Calu3 (cell line): Measurements from ENCODE around the gene LAMB4. TPM values are rescaled to one million over a fixed set of nuclear protein-coding genes. Genes with fewer than 3 reads are reported as not detected.

ENCODE experiments used
- BruUV-seq: library from RNA; stranded (reverse); fragments of 400-500 nt; replicated peaks from 2 replicates; lab custom pipeline; 2021; lab: Mats Ljungman, UMichigan
- CTCF ChIA-PET: fragments of 300-600 bp; sonication (Branson Sonifier 250); formaldehyde crosslinking; loops from one replicate; lab custom pipeline; 2022; ENCODE audit warnings: antibody characterized with exemption; lab: Charles Lee
- DNase-seq: peaks from one replicate; pipeline ENCODE4 v3.0.0; 2022
- H3K27ac Mint-ChIP-seq: one replicate; pipeline ENCODE4 v1.8.0; 2022; ENCODE audit warnings: mixed read lengths; ENCODE audit not compliant: unreplicated experiment
- H3K27me3 Mint-ChIP-seq: one replicate; pipeline ENCODE4 v1.8.0; 2022; ENCODE audit warnings: mixed read lengths; ENCODE audit not compliant: unreplicated experiment
- H3K36me3 Mint-ChIP-seq: one replicate; pipeline ENCODE4 v1.8.0; 2022; ENCODE audit warnings: mild to moderate bottlenecking, moderate library complexity, mixed read lengths; ENCODE audit not compliant: insufficient read depth, unreplicated experiment
- H3K4me1 Mint-ChIP-seq: one replicate; pipeline ENCODE4 v1.8.0; 2022; ENCODE audit warnings: mild to moderate bottlenecking, low read depth, mixed read lengths; ENCODE audit not compliant: unreplicated experiment
- H3K4me3 Mint-ChIP-seq: one replicate; pipeline ENCODE4 v1.8.0; 2022; ENCODE audit warnings: mild to moderate bottlenecking, low read depth, moderate library complexity, mixed read lengths; ENCODE audit not compliant: unreplicated experiment
- H3K9me3 Mint-ChIP-seq: one replicate; pipeline ENCODE4 v1.8.0; 2022; ENCODE audit warnings: low read depth, mixed read lengths; ENCODE audit not compliant: unreplicated experiment
- CTCF ChIP-seq: fragments of 200-600 bp; IDR thresholded peaks from one replicate; pipeline ENCODE4 v1.8.0; 2022; ENCODE audit warnings: antibody characterized with exemption; ENCODE audit not compliant: unreplicated experiment
- intact Hi-C: fragments of 100-400 bp; cut with micrococcal nuclease; formaldehyde crosslinking; loops from one replicate; pipeline ENCODE4 v1.10.0; 2022; ENCODE audit not compliant: unreplicated experiment
- total RNA-seq: library from RNA; stranded (reverse); gene quantifications from 2 replicates; pipeline ENCODE4 v1.2.3, GENCODE V29; 2022

The LAMB4 gene
- total RNA-seq, 1 experiment from 2014 or later: not detected

- BruUV-seq: no TSS peak
- DNase-seq: no peak
- no peaks in the 10 kb centered on the region for H3K27me3 Mint-ChIP-seq
- H3K27ac Mint-ChIP-seq: no peak overlapping the region
- no peaks in the 10 kb centered on the region for H3K9me3 Mint-ChIP-seq
- H3K4me3 Mint-ChIP-seq: no peak overlapping the region
- TF ChIP-seq CTCF: no peak
- H3K4me1 Mint-ChIP-seq: peaks cover 25% of the 10 kb centered on the region
- H3K36me3 Mint-ChIP-seq: no peaks in the 10 kb centered on the region
- CTCF ChIA-PET: interaction anchor here (0.7 kb wide), 1 partner anchor 27 kb away, joined by 3 read pairs; no protein-coding TSS in a partner anchor
- intact Hi-C loops: no loop called here
These were observed 36.3 kb downstream of the LAMB4 start for GRCh38 chr7:108093851-108094331.

- DNase-seq: no peak
- Mint-ChIP-seq H3K4me1 (peaks cover 25% of the 10 kb centered on the region), H3K9me3 (no peaks in the 10 kb centered on the region), H3K27me3 (no peaks in the 10 kb centered on the region), H3K4me3 (no peak overlapping the region), H3K36me3 (no peaks in the 10 kb centered on the region), H3K27ac (no peak overlapping the region)
- no TSS peak for BruUV-seq
- no peak for TF ChIP-seq CTCF
- CTCF ChIA-PET: no interaction called here
- intact Hi-C loops: no loop called here
These were observed 36.8 kb downstream of the LAMB4 start for GRCh38 chr7:108093341-108093740.

GRCh38 chr7:108091461-108091831 lies 38.7 kb downstream of the LAMB4 start:
- Mint-ChIP-seq H3K27me3 (no peaks in the 10 kb centered on the region), H3K4me3 (no peak overlapping the region), H3K4me1 (peaks cover 25% of the 10 kb centered on the region), H3K9me3 (no peaks in the 10 kb centered on the region), H3K27ac (no peak overlapping the region), H3K36me3 (no peaks in the 10 kb centered on the region)
- intact Hi-C loops: no loop called here
- no TSS peak for BruUV-seq
- TF ChIP-seq CTCF: no peak
- DNase-seq: no peak
- CTCF ChIA-PET: no interaction called here

GRCh38 chr7:108090791-108091460 lies 39.2 kb downstream of the LAMB4 start:
- no peaks in the 10 kb centered on the region for H3K36me3 Mint-ChIP-seq
- no TSS peak for BruUV-seq
- CTCF ChIA-PET: no interaction called here
- no peaks in the 10 kb centered on the region for H3K27me3 Mint-ChIP-seq
- H3K27ac Mint-ChIP-seq: no peak overlapping the region
- TF ChIP-seq CTCF: no peak
- peaks cover 20% of the 10 kb centered on the region for H3K4me1 Mint-ChIP-seq
- intact Hi-C loops: no loop called here
- no peaks in the 10 kb centered on the region for H3K9me3 Mint-ChIP-seq
- no peak overlapping the region for H3K4me3 Mint-ChIP-seq
- no peak for DNase-seq
